H9 (cell line): ENCODE results near the gene RNF215. TPM values are rescaled to one million over a fixed set of nuclear protein-coding genes. Genes with fewer than 3 reads are reported as not detected.

Experiments used
- DNase-seq: peaks from one replicate; pipeline ENCODE4 v3.0.0-alpha.2; 2017
- H2AFZ ChIP-seq: one replicate; pipeline ENCODE4 v1.6.1; 2013; ENCODE audit warnings: mild to moderate bottlenecking, low read length, control low read depth, moderate library complexity
- H2AK5ac ChIP-seq: 2 replicates; pipeline ENCODE4 v1.6.1; 2013; ENCODE audit warnings: low read length, control low read depth, mixed read lengths; ENCODE audit not compliant: insufficient read length
- H2BK120ac ChIP-seq: one replicate; pipeline ENCODE4 v1.6.1; 2013; ENCODE audit warnings: low read depth, mild to moderate bottlenecking, low read length, control low read depth, inconsistent platforms; ENCODE audit not compliant: poor library complexity, severe bottlenecking
- H2BK12ac ChIP-seq: 2 replicates; pipeline ENCODE4 v1.6.1; 2013; ENCODE audit warnings: low read length, control low read depth, mixed read lengths, low read depth; ENCODE audit not compliant: insufficient read length
- H2BK15ac ChIP-seq: 2 replicates; pipeline ENCODE4 v1.6.1; 2013; ENCODE audit warnings: low read depth, low read length, control low read depth
- H2BK20ac ChIP-seq: one replicate; pipeline ENCODE4 v1.6.1; 2013; ENCODE audit warnings: low read depth, mild to moderate bottlenecking, low read length, control low read depth, inconsistent platforms; ENCODE audit not compliant: poor library complexity, severe bottlenecking
- H2BK5ac ChIP-seq: 2 replicates; pipeline ENCODE4 v1.6.1; 2013; ENCODE audit warnings: low read length, control low read depth, mixed read lengths; ENCODE audit not compliant: insufficient read length
- H3K14ac ChIP-seq: 2 replicates; pipeline ENCODE4 v1.6.1; 2013; ENCODE audit warnings: low read length, control low read depth; ENCODE audit not compliant: insufficient read depth
- H3K18ac ChIP-seq: 2 replicates; pipeline ENCODE4 v1.6.1; 2013; ENCODE audit warnings: low read depth, mild to moderate bottlenecking, mixed read lengths, low read length, control low read depth; ENCODE audit not compliant: insufficient read length
- H3K23ac ChIP-seq: 2 replicates; pipeline ENCODE4 v1.6.1; 2013; ENCODE audit warnings: low read length, control low read depth, mixed read lengths, low read depth; ENCODE audit not compliant: insufficient read length
- H3K23me2 ChIP-seq: 2 replicates; pipeline ENCODE4 v1.6.1; 2013; ENCODE audit warnings: low read depth, mild to moderate bottlenecking, mixed read lengths, low read length, control low read depth; ENCODE audit not compliant: insufficient read length, poor library complexity, severe bottlenecking
- H3K27ac ChIP-seq: 2 replicates; pipeline ENCODE4 v1.5.1; 2013; ENCODE audit warnings: low read length, control low read depth, mixed read lengths, low read depth; ENCODE audit not compliant: insufficient read length
- H3K27me3 ChIP-seq: 2 replicates; pipeline ENCODE4 v1.6.1; 2013; ENCODE audit warnings: low read length, control low read depth, inconsistent platforms; ENCODE audit not compliant: insufficient read depth
- H3K4ac ChIP-seq: 2 replicates; pipeline ENCODE4 v1.6.1; 2013; ENCODE audit warnings: low read depth, mild to moderate bottlenecking, control low read depth, inconsistent platforms, low read length, moderate library complexity
- H3K4me1 ChIP-seq: 2 replicates; pipeline ENCODE4 v1.6.1; 2013; ENCODE audit warnings: low read length, control low read depth, inconsistent platforms; ENCODE audit not compliant: insufficient read depth
- H3K4me2 ChIP-seq: 2 replicates; pipeline ENCODE4 v1.6.1; 2013; ENCODE audit warnings: low read length, control low read depth, mixed read lengths; ENCODE audit not compliant: insufficient read length, insufficient read depth
- H3K56ac ChIP-seq: 2 replicates; pipeline ENCODE4 v1.6.1; 2013; ENCODE audit warnings: low read depth, mild to moderate bottlenecking, mixed read lengths, low read length, control low read depth; ENCODE audit not compliant: insufficient read length
- H3K79me1 ChIP-seq: 2 replicates; pipeline ENCODE4 v1.6.1; 2013; ENCODE audit warnings: low read depth, mild to moderate bottlenecking, moderate library complexity, low read length, control low read depth, inconsistent platforms; ENCODE audit not compliant: insufficient read depth, poor library complexity, severe bottlenecking
- H3K79me2 ChIP-seq: 2 replicates; pipeline ENCODE4 v1.6.1; 2013; ENCODE audit warnings: low read length, control low read depth, inconsistent platforms; ENCODE audit not compliant: insufficient read depth
- H3K9ac ChIP-seq: 2 replicates; pipeline ENCODE4 v1.6.1; 2013; ENCODE audit warnings: low read length, control low read depth, mixed read lengths; ENCODE audit not compliant: insufficient read length; ENCODE audit errors: extremely low read depth
- H3K9me3 ChIP-seq: one replicate; pipeline ENCODE4 v1.6.1; 2013; ENCODE audit warnings: low read depth, low read length, inconsistent platforms; ENCODE audit not compliant: control insufficient read depth
- H3T11ph ChIP-seq: one replicate; pipeline ENCODE4 v1.6.1; 2013; ENCODE audit warnings: mild to moderate bottlenecking, low read length, control low read depth, inconsistent platforms
- H4K20me1 ChIP-seq: one replicate; pipeline ENCODE4 v1.6.1; 2013; ENCODE audit not compliant: control insufficient read depth, insufficient read length, insufficient read depth
- H4K5ac ChIP-seq: 2 replicates; pipeline ENCODE4 v1.6.1; 2013; ENCODE audit warnings: low read depth, mild to moderate bottlenecking, mixed read lengths, low read length, control low read depth; ENCODE audit not compliant: insufficient read length
- H4K8ac ChIP-seq: replicated peaks from 2 replicates; pipeline ENCODE4 v1.6.1; 2013; ENCODE audit warnings: low read length, control low read depth, mixed read lengths, low read depth; ENCODE audit not compliant: insufficient read length
- H4K91ac ChIP-seq: 2 replicates; pipeline ENCODE4 v1.6.1; 2013; ENCODE audit warnings: low read depth, mild to moderate bottlenecking, moderate library complexity, mixed read lengths, low read length, control low read depth; ENCODE audit not compliant: insufficient read length
- H3K27ac Mint-ChIP-seq, 3 experiments: 2 replicates in 2 of 3; 3 replicates in 1 of 3; pipeline ENCODE4 v1.8.0; 2020 to 2021; ENCODE audit warnings: mixed read lengths in 3 of 3, mild to moderate bottlenecking in 1 of 3, moderate library complexity in 1 of 3
- H3K27me3 Mint-ChIP-seq: 2 replicates; pipeline ENCODE4 v1.8.0; 2021; ENCODE audit warnings: low read depth, mild to moderate bottlenecking, moderate library complexity, mixed read lengths
- H3K36me3 Mint-ChIP-seq, 3 experiments: 2 replicates in 2 of 3; 3 replicates in 1 of 3; pipeline ENCODE4 v1.8.0; 2020 to 2021; ENCODE audit warnings: low read depth in 3 of 3, mixed read lengths in 3 of 3; ENCODE audit not compliant: insufficient read depth in 1 of 3
- H3K4me1 Mint-ChIP-seq, 2 experiments: 2 replicates each; pipeline ENCODE4 v1.8.0; 2020; ENCODE audit warnings: mixed read lengths in 2 of 2
- H3K4me3 Mint-ChIP-seq, 2 experiments: 2 replicates in 1 of 2; 3 replicates in 1 of 2; pipeline ENCODE4 v1.8.0; 2020 to 2021; ENCODE audit warnings: mild to moderate bottlenecking in 2 of 2, mixed read lengths in 2 of 2, moderate library complexity in 1 of 2
- H3K9me3 Mint-ChIP-seq, 2 experiments: 2 replicates in 1 of 2; 3 replicates in 1 of 2; pipeline ENCODE4 v1.8.0; 2020; ENCODE audit warnings: mild to moderate bottlenecking in 2 of 2, mixed read lengths in 2 of 2, moderate library complexity in 1 of 2
- CTCF ChIP-seq: fragments of 200-600 bp; sonication (generic); conservative IDR thresholded peaks from 3 replicates; pipeline ENCODE4 v1.8.0; 2021; ENCODE audit warnings: antibody characterized with exemption, mild to moderate bottlenecking
- WGBS: extraction: QIAGEN DNeasy Blood & Tissue Kit; methylation state at CpG from one replicate; pipeline ENCODE4 v1.1.7; 2013; ENCODE audit warnings: missing lambda C conversion rate, low lambda C conversion rate, mixed read lengths; ENCODE audit not compliant: insufficient read length; ENCODE audit errors: extremely low coverage; 5-methylcytosine and 5-hydroxymethylcytosine counted together
- total RNA-seq: library from RNA; stranded (reverse); gene quantifications from 2 replicates; pipeline ENCODE4 v1.2.1, GENCODE V29; 2021

The RNF215 gene
- total RNA-seq, 1 experiment from 2014 or later, result 24.5 TPM

GRCh38 chr22:30371321-30371720, 15.9 kb downstream of the RNF215 start:
- Histone ChIP-seq H2AK5ac (no peak overlapping the region), H3K4me1 (no peaks in the 10 kb centered on the region), H3K79me1 (no peaks in the 10 kb centered on the region), H2BK120ac (no peak overlapping the region), H3K56ac (no peak overlapping the region), H3K14ac (no peak overlapping the region), H3K4me2 (no peak overlapping the region), H3K9me3 (no peaks in the 10 kb centered on the region), H3K23me2 (no peaks in the 10 kb centered on the region), H3K27ac (no peak overlapping the region), H4K8ac (no peak overlapping the region), H3K18ac (no peak overlapping the region), H2BK20ac (no peak overlapping the region), H3K27me3 (no peaks in the 10 kb centered on the region), H4K91ac (no peak overlapping the region), H2BK12ac (no peak overlapping the region), H3K4ac (no peak overlapping the region), H3K23ac (no peak overlapping the region), H3K79me2 (no peaks in the 10 kb centered on the region), H3T11ph (no peak overlapping the region), H3K9ac (no peak overlapping the region), H4K5ac (no peak overlapping the region), H2AFZ (no peak overlapping the region), H2BK15ac (no peak overlapping the region), H2BK5ac (no peak overlapping the region), H4K20me1 (no peaks in the 10 kb centered on the region)
- H3K36me3 Mint-ChIP-seq, result peaks cover 3 to 9% (median 7%) of the 10 kb centered on the region in 3 experiments; a peak in 4 of 7 replicates
- no peak overlapping the region for H3K27ac Mint-ChIP-seq
- H3K27me3 Mint-ChIP-seq, result no peaks in the 10 kb centered on the region; the same call in none of the 2 replicates
- DNase-seq, result no peak
- TF ChIP-seq CTCF, result no peak
- no peaks in the 10 kb centered on the region for H3K9me3 Mint-ChIP-seq
- H3K4me3 Mint-ChIP-seq, result no peak overlapping the region
- WGBS, result no CpG with 5 or more reads among the region's 9 CpGs
- peaks cover 6% of the 10 kb centered on the region in 2 experiments; a peak in 1 of 4 replicates for H3K4me1 Mint-ChIP-seq
